PFSK-1 (cell line): ENCODE measurements around the gene KIAA0586.

ENCODE experiments used
- SIN3A ChIP-seq: IDR thresholded peaks from 2 replicates; pipeline ENCODE4 v1.6.1; 2012; ENCODE audit warnings: mild to moderate bottlenecking, low read length, moderate library complexity, borderline replicate concordance; ENCODE audit not compliant: insufficient read depth
- TAF1 ChIP-seq: IDR thresholded peaks from 2 replicates; pipeline ENCODE4 v1.6.1; 2012; ENCODE audit warnings: low read length, control low read depth, borderline replicate concordance; ENCODE audit not compliant: insufficient read depth

DNA sequence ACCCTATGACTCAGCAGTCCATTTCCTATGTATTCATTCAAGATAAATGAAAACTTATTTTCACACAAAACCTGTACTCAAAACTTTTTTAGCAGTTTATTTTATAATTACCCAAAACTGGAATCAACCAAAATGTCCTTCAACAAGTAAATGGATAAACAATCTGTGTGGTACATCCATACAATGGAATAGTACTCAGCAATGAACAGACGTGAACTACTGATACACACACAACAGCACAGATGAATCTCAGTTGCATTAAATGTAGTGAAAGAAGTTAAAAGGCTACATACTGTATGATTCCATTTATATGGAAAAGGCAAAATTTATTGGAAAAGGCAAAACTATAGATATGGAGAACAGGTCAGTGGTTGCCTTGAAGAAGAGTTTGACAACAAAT, 90.1 kb downstream of the KIAA0586 start:
- TF ChIP-seq TAF1, result no peak
- no peak for TF ChIP-seq SIN3A
